ENCODE results near the gene DOK6.

The DOK6 gene

GRCh38 chr18:69495338-69495737, 94.7 kb downstream of the DOK6 start:
- no peak overlapping the region for H3K27ac ChIP-seq
- TF ChIP-seq CTCF (conservative IDR thresholded peaks at IDR 0.05) (no peak), ZFX (IDR thresholded peaks at IDR 0.05) (no peak)

- TF ChIP-seq CTCF (conservative IDR thresholded peaks at IDR 0.05) (no peak), ZFX (IDR thresholded peaks at IDR 0.05) (no peak)
- no peak overlapping the region for H3K27ac ChIP-seq
These were observed 95.3 kb downstream of the DOK6 start for GRCh38 chr18:69495841-69496533.

GRCh38 chr18:69518989-69519388, 118.3 kb downstream of the DOK6 start:
- no peak for TF ChIP-seq ZFX (IDR thresholded peaks at IDR 0.05)
- no peak for TF ChIP-seq CTCF (conservative IDR thresholded peaks at IDR 0.05)
- no peak overlapping the region for H3K27ac ChIP-seq

GRCh38 chr18:69523582-69523981, 122.9 kb downstream of the DOK6 start:
- TF ChIP-seq ZFX (IDR thresholded peaks at IDR 0.05) (no peak), CTCF (conservative IDR thresholded peaks at IDR 0.05) (no peak)
- no peak overlapping the region for H3K27ac ChIP-seq

GRCh38 chr18:69528435-69528834, 127.7 kb downstream of the DOK6 start:
- no peak overlapping the region for H3K27ac ChIP-seq
- TF ChIP-seq CTCF (conservative IDR thresholded peaks at IDR 0.05) (no peak), ZFX (IDR thresholded peaks at IDR 0.05) (no peak)

- TF ChIP-seq CTCF (conservative IDR thresholded peaks at IDR 0.05) (no peak), ZFX (IDR thresholded peaks at IDR 0.05) (no peak)
- no peak overlapping the region for H3K27ac ChIP-seq
These were observed 128.5 kb downstream of the DOK6 start for GRCh38 chr18:69529151-69529550.

GRCh38 chr18:69531973-69532372, 131.3 kb downstream of the DOK6 start:
- H3K27ac ChIP-seq, result no peak overlapping the region
- TF ChIP-seq ZFX (IDR thresholded peaks at IDR 0.05) (no peak), CTCF (conservative IDR thresholded peaks at IDR 0.05) (no peak)
